ENCODE results near the gene RIPOR3.

GRCh38 chr20:50560867-50561266, 130.5 kb downstream of the RIPOR3 start:
- TF ChIP-seq CTCF (IDR thresholded peaks at IDR 0.05) (no peak), FOXM1 (IDR thresholded peaks at IDR 0.05; ENCODE audit: low read depth) (no peak), TAF1 (IDR thresholded peaks at IDR 0.05; ENCODE audit: borderline replicate concordance, low read depth, low read length) (no peak), MEF2A (IDR thresholded peaks at IDR 0.05; ENCODE audit: borderline replicate concordance, low read depth) (no peak), EZH2phosphoT487 (IDR thresholded peaks at IDR 0.05; ENCODE audit: borderline replicate concordance, low read depth) (no peak), POLR2AphosphoS5 (IDR thresholded peaks at IDR 0.05; ENCODE audit: low read depth, low read length) (no peak), NRF1 (IDR thresholded peaks at IDR 0.05; ENCODE audit: low read depth, low read length) (no peak), IRF3 (IDR thresholded peaks at IDR 0.05; ENCODE audit: low read depth, low read length) (no peak), FOXJ3 (CRISPR knock-in tag; IDR thresholded peaks at IDR 0.05) (no peak), REST (IDR thresholded peaks at IDR 0.05; ENCODE audit: low read depth, low read length) (no peak), ZBTB33 (IDR thresholded peaks at IDR 0.05; ENCODE audit: borderline replicate concordance, low read depth) (no peak), MAX (IDR thresholded peaks at IDR 0.05; ENCODE audit: low read depth) (no peak)

Data from SK-N-SH (cell line).